HEK293 (cell line): Measurements from ENCODE around the gene UTP3.

ENCODE experiments used
- YY1 ChIP-seq: fragments of 450-650 bp; formaldehyde crosslinking; IDR thresholded peaks from 2 replicates; pipeline ENCODE4 v1.5.1; 2018; ENCODE audit warnings: missing biosample characterization, missing genetic modification characterization
- ZNF155 ChIP-seq: fragments of 450-650 bp; formaldehyde crosslinking; IDR thresholded peaks from 2 replicates; pipeline ENCODE4 v1.5.1; 2016; ENCODE audit warnings: missing biosample characterization, missing genetic modification characterization
- ZNF239 ChIP-seq: fragments of 450-650 bp; formaldehyde crosslinking; IDR thresholded peaks from 2 replicates; pipeline ENCODE4 v1.5.1; 2016; ENCODE audit warnings: missing biosample characterization, missing genetic modification characterization
- TF ChIP-seq, protein P1 (sequence below): fragments of 450-650 bp; formaldehyde crosslinking; IDR thresholded peaks from 2 replicates; pipeline ENCODE4 v1.5.1; 2016; ENCODE audit warnings: missing biosample characterization, missing genetic modification characterization
- TF ChIP-seq, protein P2 (sequence below): fragments of 450-650 bp; formaldehyde crosslinking; IDR thresholded peaks from 2 replicates; pipeline ENCODE4 v1.5.1; 2016; ENCODE audit warnings: missing biosample characterization, missing genetic modification characterization

- TF ChIP-seq, protein P1, sequence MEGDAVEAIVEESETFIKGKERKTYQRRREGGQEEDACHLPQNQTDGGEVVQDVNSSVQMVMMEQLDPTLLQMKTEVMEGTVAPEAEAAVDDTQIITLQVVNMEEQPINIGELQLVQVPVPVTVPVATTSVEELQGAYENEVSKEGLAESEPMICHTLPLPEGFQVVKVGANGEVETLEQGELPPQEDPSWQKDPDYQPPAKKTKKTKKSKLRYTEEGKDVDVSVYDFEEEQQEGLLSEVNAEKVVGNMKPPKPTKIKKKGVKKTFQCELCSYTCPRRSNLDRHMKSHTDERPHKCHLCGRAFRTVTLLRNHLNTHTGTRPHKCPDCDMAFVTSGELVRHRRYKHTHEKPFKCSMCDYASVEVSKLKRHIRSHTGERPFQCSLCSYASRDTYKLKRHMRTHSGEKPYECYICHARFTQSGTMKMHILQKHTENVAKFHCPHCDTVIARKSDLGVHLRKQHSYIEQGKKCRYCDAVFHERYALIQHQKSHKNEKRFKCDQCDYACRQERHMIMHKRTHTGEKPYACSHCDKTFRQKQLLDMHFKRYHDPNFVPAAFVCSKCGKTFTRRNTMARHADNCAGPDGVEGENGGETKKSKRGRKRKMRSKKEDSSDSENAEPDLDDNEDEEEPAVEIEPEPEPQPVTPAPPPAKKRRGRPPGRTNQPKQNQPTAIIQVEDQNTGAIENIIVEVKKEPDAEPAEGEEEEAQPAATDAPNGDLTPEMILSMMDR (tag by site-specific recombination): no peak
- TF ChIP-seq YY1 (no peak), ZNF239 (tag by site-specific recombination) (no peak), ZNF155 (tag by site-specific recombination) (no peak)
- TF ChIP-seq, protein P2, sequence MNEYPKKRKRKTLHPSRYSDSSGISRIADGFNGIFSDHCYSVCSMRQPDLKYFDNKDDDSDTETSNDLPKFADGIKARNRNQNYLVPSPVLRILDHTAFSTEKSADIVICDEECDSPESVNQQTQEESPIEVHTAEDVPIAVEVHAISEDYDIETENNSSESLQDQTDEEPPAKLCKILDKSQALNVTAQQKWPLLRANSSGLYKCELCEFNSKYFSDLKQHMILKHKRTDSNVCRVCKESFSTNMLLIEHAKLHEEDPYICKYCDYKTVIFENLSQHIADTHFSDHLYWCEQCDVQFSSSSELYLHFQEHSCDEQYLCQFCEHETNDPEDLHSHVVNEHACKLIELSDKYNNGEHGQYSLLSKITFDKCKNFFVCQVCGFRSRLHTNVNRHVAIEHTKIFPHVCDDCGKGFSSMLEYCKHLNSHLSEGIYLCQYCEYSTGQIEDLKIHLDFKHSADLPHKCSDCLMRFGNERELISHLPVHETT: no peak
Measured at GRCh38 chr4:70728091-70728490, 39.8 kb downstream of the UTP3 start.
